ENCODE measurements around the gene MACROH2A1. TPM values are rescaled to one million over a fixed set of nuclear protein-coding genes. Genes with fewer than 3 reads are reported as not detected.

Gene MACROH2A1
- total RNA-seq, 4 donors from 2014 or later = 164 to 268 (median 170) TPM

DNA sequence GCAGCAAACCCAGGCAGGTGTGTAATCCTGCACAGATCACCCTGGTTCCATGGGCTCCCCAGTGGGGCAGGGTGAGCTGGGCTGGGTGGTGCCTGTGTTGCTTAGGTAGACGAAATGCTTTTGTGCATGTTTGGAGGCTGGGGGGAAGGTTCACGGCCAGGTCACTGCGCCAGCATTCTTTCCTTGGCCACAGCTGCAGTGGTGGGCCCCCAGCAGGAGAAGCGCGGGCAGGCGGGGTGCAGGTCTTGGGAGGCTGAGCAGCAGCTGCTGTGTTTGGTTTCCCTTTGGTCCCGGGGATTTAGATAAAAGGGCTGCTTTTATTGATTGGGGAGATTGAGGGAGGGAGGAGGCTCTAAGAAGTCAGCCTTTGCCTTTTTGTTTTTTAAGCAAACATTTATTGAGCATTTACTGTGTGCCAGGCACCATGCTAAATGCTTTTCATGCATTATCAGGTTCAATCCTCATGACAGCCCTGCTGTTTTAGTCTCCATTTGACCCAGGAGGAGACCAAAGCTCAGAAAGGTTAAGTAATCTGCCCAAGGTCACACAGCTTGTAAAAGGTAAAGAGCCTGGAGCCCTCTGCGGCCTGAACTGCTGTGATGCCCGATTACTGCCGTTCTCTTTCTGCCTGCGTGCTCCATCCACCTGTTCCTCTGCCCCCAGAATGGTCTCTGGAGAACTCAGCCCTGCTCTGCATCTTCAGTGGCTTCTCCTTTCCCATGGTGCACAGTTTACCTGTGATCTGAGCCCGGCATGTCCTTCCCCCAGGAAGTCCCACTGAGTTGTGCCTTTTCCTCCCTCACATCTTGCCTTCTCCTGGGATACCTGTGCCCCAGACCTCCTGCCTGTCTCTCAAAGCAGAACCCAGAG is 94.4 kb downstream of the MACROH2A1 start:
- no peak for DNase-seq (ENCODE audit: low spot score in 2 of 2)
- Histone ChIP-seq H3K27me3 (peaks cover 0 to 6% of the 10 kb centered on the region in 2 donors), H3K27ac (no peak overlapping the region), H3K9me3 (no peaks in the 10 kb centered on the region), H3K4me3 (no peak overlapping the region), H3K4me1 (no peaks in the 10 kb centered on the region), H3K36me3 (no peaks in the 10 kb centered on the region)
- TF ChIP-seq, protein P1, sequence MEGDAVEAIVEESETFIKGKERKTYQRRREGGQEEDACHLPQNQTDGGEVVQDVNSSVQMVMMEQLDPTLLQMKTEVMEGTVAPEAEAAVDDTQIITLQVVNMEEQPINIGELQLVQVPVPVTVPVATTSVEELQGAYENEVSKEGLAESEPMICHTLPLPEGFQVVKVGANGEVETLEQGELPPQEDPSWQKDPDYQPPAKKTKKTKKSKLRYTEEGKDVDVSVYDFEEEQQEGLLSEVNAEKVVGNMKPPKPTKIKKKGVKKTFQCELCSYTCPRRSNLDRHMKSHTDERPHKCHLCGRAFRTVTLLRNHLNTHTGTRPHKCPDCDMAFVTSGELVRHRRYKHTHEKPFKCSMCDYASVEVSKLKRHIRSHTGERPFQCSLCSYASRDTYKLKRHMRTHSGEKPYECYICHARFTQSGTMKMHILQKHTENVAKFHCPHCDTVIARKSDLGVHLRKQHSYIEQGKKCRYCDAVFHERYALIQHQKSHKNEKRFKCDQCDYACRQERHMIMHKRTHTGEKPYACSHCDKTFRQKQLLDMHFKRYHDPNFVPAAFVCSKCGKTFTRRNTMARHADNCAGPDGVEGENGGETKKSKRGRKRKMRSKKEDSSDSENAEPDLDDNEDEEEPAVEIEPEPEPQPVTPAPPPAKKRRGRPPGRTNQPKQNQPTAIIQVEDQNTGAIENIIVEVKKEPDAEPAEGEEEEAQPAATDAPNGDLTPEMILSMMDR (IDR thresholded peaks at IDR 0.05) = no peak
- no peak for TF ChIP-seq EP300 (IDR thresholded peaks at IDR 0.05)
- TF ChIP-seq POLR2A (IDR thresholded peaks at IDR 0.05) = no peak
- WGBS, 2 donors = 63 to 72% methylated on average over 12 of the region's 12 CpGs

DNA sequence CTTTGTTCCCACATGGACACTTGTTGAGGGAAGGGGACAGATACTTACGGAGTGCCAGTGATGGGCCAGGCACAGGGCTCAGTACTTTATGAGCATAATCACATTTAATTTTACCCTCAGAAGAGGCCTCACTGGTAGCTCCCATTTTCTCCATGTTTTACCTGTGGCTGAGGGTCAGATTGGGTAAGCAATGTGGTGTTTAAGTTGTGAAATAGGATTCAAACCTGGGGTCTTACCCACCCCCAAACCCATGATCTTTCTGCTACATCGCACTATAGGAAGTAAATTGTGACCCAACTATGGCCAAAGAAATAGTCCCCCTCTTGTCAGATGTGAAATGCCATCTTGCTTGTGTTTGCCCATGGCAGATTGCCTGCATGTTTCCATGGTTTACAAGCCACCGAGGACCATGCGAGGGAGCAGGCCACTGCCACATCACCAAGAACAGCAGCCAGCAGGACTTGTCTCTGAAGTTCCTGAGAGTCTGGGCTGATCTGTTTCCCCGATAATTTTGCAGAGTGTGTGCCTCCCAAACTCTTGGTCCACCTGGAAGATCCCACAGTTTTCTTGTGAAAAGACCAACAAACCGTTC is 95.4 kb downstream of the MACROH2A1 start:
- H3K27me3 ChIP-seq = peaks cover 0 to under 1% of the 10 kb centered on the region in 2 donors
- H3K4me1 ChIP-seq = no peaks in the 10 kb centered on the region
- no peak overlapping the region for H3K4me3 ChIP-seq
- TF ChIP-seq EP300 (IDR thresholded peaks at IDR 0.05) (no peak), POLR2A (IDR thresholded peaks at IDR 0.05) (no peak)
- TF ChIP-seq, protein P1 (IDR thresholded peaks at IDR 0.05) = no peak
- H3K36me3 ChIP-seq = no peaks in the 10 kb centered on the region
- no peak for DNase-seq (ENCODE audit: low spot score in 2 of 2)
- WGBS, 2 donors = 84 to 89% methylated on average over 6 of the region's 6 CpGs
- no peaks in the 10 kb centered on the region for H3K9me3 ChIP-seq
- no peak overlapping the region for H3K27ac ChIP-seq

DNA sequence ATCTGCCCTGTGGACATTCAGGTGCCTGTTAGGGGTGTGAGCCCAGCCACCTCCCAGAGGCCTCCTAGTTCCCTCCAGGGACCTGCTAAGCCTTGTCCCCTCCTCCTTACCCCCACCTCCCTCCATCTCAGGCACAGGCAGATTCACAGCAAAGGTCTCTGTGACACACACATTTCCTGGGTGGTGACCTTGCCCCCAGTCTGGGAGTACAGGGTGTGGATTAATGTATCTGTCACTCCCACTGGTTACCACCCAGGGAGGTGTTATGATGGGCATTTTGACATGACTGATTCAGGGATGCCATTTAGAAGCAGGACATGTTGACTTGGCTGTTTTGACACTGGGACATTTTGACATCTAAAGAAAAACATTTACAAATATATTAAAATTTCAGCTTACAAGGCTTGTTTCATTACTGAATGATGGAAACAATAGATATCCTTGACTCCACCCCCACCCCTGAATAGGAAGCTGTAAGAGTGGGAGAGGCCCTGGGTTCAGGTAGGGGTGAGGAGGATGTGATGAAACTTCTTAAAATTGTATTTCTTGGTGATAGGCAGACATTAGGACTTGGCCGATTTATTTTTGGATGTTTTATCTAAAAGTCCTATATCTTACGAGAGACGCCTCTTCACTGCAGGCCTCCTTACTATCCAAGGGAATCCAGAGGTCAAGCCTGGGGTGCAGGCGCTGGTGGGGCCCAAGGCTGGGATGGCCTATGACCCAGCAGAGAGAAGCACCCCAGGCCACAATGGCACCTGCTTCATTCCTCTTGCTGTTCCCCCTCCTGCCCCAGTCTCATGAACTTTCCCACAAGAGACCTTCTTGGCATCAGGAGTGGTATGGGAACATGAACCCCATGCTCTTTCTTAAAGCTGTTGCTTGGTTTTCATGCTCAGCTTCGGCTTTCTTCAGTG is 101.9 kb downstream of the MACROH2A1 start:
- Histone ChIP-seq H3K27me3 (no peaks in the 10 kb centered on the region), H3K36me3 (no peaks in the 10 kb centered on the region), H3K4me1 (no peaks in the 10 kb centered on the region), H3K4me3 (no peak overlapping the region), H3K9me3 (no peaks in the 10 kb centered on the region), H3K27ac (no peak overlapping the region)
- no peak for DNase-seq (ENCODE audit: low spot score in 2 of 2)
- TF ChIP-seq EP300 (IDR thresholded peaks at IDR 0.05) (no peak), POLR2A (IDR thresholded peaks at IDR 0.05) (no peak)
- TF ChIP-seq, protein P1 (IDR thresholded peaks at IDR 0.05) = no peak
- 91 to 95% methylated on average over 5 of the region's 5 CpGs for WGBS, 2 donors

DNA sequence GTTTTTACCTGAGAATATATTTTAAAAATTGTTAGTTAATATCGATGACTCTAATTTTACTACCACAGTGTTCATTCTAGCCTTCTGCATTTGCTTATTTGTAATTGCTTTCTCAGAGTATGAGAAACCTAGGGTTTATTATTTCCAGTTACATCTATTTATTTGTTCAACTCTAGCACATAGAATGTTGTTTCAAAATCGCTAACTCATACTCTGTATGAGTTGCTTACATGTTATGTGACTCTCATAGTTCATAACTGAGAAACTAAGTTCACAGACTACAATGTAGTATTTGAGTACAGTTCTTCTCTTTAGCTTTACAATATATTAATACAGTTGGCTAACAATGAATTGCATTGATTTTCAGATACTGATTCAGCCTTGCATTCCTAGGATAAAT is 103.2 kb downstream of the MACROH2A1 start:
- H3K27ac ChIP-seq = no peak overlapping the region
- no peaks in the 10 kb centered on the region for H3K9me3 ChIP-seq
- H3K4me3 ChIP-seq = no peak overlapping the region
- H3K27me3 ChIP-seq = no peaks in the 10 kb centered on the region
- H3K4me1 ChIP-seq = no peaks in the 10 kb centered on the region
- 49 to 52% methylated on average over 2 of the region's 2 CpGs for WGBS, 2 donors
- no peak for DNase-seq (ENCODE audit: low spot score in 2 of 2)
- H3K36me3 ChIP-seq = no peaks in the 10 kb centered on the region
- no peak for TF ChIP-seq EP300 (IDR thresholded peaks at IDR 0.05)
- TF ChIP-seq POLR2A (IDR thresholded peaks at IDR 0.05) = no peak
- TF ChIP-seq, protein P1 (IDR thresholded peaks at IDR 0.05) = no peak
